ENCODE data around the gene ANKRD30A. TPM values are rescaled to one million over a fixed set of nuclear protein-coding genes. Genes with fewer than 3 reads are reported as not detected.
A peak's percentile ranks its signal among the peaks of the same experiment; 100 is the strongest.
"Not testable (repeated sequence)": the region's sequence is repeated elsewhere in the genome, so short reads cannot be mapped to it uniquely, and the experiment has no call there.

The ANKRD30A gene
- total RNA-seq, 1 donor from 2014 or later = 0.12 TPM

- ATAC-seq (peak; percentile 38), DNase-seq (no peak)
- intact Hi-C loops (cut with DNase I) = no loop called here
- Histone ChIP-seq H3K27me3 (no peaks in the 10 kb centered on the region), H3K4me1 (no peaks in the 10 kb centered on the region), H3K36me3 (no peaks in the 10 kb centered on the region), H3K27ac (no peak overlapping the region), H3K4me3 (no peak overlapping the region), H3K9me3 (no peaks in the 10 kb centered on the region)
- TF ChIP-seq, protein P1, sequence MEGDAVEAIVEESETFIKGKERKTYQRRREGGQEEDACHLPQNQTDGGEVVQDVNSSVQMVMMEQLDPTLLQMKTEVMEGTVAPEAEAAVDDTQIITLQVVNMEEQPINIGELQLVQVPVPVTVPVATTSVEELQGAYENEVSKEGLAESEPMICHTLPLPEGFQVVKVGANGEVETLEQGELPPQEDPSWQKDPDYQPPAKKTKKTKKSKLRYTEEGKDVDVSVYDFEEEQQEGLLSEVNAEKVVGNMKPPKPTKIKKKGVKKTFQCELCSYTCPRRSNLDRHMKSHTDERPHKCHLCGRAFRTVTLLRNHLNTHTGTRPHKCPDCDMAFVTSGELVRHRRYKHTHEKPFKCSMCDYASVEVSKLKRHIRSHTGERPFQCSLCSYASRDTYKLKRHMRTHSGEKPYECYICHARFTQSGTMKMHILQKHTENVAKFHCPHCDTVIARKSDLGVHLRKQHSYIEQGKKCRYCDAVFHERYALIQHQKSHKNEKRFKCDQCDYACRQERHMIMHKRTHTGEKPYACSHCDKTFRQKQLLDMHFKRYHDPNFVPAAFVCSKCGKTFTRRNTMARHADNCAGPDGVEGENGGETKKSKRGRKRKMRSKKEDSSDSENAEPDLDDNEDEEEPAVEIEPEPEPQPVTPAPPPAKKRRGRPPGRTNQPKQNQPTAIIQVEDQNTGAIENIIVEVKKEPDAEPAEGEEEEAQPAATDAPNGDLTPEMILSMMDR (IDR thresholded peaks at IDR 0.05) = no peak
Observed at GRCh38 chr10:37124532-37124931, 866 bp upstream of the ANKRD30A start.

DNA sequence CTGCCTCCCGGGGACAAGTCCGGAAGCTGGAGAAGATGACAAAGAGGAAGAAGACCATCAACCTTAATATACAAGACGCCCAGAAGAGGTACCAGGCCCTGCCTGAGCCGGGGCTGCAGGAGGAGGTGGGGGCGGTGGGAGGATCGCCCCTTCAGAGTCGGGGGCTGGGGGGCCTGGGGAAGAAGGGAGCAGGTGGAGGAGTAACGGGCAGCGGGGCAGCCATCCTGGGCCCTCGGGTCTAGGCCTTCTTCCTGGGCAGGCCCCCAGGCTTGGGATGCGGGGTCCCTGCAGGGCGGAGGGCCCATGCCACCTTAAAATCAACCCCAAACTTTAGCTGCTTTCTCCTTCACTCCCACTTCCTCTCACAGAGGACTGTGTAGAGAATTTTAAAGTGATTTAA is 523 bp downstream of the ANKRD30A start:
- Histone ChIP-seq H3K36me3 (no peaks in the 10 kb centered on the region), H3K4me3 (no peak overlapping the region), H3K4me1 (no peaks in the 10 kb centered on the region), H3K27ac (no peak overlapping the region), H3K27me3 (no peaks in the 10 kb centered on the region), H3K9me3 (no peaks in the 10 kb centered on the region)
- DNase-seq (no peak), ATAC-seq (no peak)
- intact Hi-C loops (cut with DNase I) = no loop called here
- TF ChIP-seq, protein P1 (IDR thresholded peaks at IDR 0.05) = no peak

DNA sequence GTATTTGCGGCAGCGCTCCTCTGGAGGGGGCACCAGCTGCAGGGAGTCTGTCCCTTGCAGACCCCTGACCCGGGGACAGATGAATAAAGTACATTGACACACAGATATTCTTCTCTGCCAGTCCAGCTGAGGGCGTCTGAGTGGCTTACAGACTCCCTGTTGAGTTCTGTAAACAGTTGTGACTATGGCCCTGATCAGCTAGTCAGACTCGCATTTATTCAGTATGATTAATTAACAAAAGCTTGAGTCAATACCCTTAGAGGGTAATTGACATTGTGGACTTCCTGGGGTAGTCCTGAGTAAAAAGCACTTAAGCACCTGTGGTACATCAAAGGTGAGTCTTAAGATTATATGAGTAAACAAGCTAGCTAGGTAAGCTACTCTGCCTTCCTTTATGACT is 21.0 kb downstream of the ANKRD30A start:
- Histone ChIP-seq H3K9me3 (no peaks in the 10 kb centered on the region), H3K4me1 (no peaks in the 10 kb centered on the region), H3K36me3 (no peaks in the 10 kb centered on the region), H3K27ac (no peak overlapping the region), H3K27me3 (no peaks in the 10 kb centered on the region), H3K4me3 (no peak overlapping the region)
- peak; percentile 29 for ATAC-seq
- TF ChIP-seq, protein P1 (IDR thresholded peaks at IDR 0.05) = no peak
- intact Hi-C loops (cut with DNase I) = no loop called here
- no peak for DNase-seq

DNA sequence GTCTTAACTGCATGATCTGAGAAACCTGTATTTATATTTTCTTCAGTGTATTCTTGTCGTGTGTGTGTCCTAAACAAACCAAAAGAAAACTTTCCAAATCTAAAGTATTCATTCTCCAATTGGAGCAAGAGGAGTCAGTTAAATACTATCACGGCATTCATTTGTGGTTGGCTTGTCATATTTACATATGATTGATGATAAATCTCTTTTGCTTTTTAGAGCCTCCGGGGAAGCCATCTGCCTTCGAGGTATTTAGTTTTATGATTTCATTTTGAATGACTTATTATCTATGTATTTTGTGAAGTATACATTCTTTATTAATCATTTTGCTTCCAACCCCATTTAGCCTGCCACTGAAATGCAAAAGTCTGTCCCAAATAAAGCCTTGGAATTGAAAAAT is 37.0 kb downstream of the ANKRD30A start:
- H3K9me3 ChIP-seq; H3K4me3 ChIP-seq; intact Hi-C loops (cut with DNase I); DNase-seq; H3K27ac ChIP-seq; ATAC-seq; H3K4me1 ChIP-seq; H3K27me3 ChIP-seq; H3K36me3 ChIP-seq: not testable (repeated sequence)

GRCh38 chr10:37171945-37172344 is 46.5 kb downstream of the ANKRD30A start:
- H3K9me3 ChIP-seq; H3K4me1 ChIP-seq; H3K36me3 ChIP-seq; H3K27ac ChIP-seq; ATAC-seq; intact Hi-C loops (cut with DNase I); H3K4me3 ChIP-seq; DNase-seq; H3K27me3 ChIP-seq: not testable (repeated sequence)

GRCh38 chr10:37178296-37178695 is 52.9 kb downstream of the ANKRD30A start:
- H3K36me3 ChIP-seq; H3K27me3 ChIP-seq; H3K4me1 ChIP-seq; H3K9me3 ChIP-seq; ATAC-seq; intact Hi-C loops (cut with DNase I); H3K4me3 ChIP-seq; DNase-seq; H3K27ac ChIP-seq: not testable (repeated sequence)

GRCh38 chr10:37182719-37183118 is 57.3 kb downstream of the ANKRD30A start:
- H3K9me3 ChIP-seq; ATAC-seq; H3K27ac ChIP-seq; H3K36me3 ChIP-seq; H3K4me1 ChIP-seq; DNase-seq; H3K27me3 ChIP-seq; H3K4me3 ChIP-seq; intact Hi-C loops (cut with DNase I): not testable (repeated sequence)

- Histone ChIP-seq H3K27me3 (no peaks in the 10 kb centered on the region), H3K9me3 (no peaks in the 10 kb centered on the region), H3K36me3 (no peaks in the 10 kb centered on the region), H3K4me1 (no peaks in the 10 kb centered on the region), H3K4me3 (no peak overlapping the region), H3K27ac (no peak overlapping the region)
- intact Hi-C loops (cut with DNase I) = no loop called here
- TF ChIP-seq, protein P1 (IDR thresholded peaks at IDR 0.05) = no peak
- ATAC-seq (no peak), DNase-seq (no peak)
Observed at GRCh38 chr10:37206132-37206531, 80.7 kb downstream of the ANKRD30A start.
